ENCODE results near the gene COPS6. TPM values are rescaled to one million over a fixed set of nuclear protein-coding genes. Genes with fewer than 3 reads are reported as not detected.

Gene COPS6
- total and polyA plus RNA-seq, 7 donors: 58.4 to 91.3 (median 80.2) TPM

DNA sequence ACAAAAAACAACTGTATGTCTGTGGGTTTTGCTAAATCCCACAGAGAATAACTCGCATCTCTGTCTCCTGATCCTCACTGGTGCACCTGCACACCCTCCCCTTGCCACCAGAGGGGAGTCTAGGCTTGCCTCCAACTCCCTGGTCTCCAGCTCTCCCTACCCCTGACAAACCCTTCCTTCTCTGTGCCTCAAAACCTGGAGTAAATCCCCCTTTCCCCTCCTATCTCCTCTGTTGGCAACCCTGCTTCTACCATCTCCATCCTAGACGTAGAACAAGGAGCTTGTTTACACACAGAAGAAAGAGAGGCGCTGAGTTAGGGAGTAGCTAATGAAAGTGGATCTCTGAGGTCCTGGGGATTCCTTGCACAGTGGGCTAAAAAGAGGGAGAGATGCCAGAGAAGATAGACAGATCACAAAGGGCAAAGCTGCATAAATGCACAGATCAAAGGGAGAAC lies 44.0 kb downstream of the COPS6 start:
- intact Hi-C loops (cut with DNase I): loop anchor here (2.0 kb wide), 1 partner anchor 84 kb away; no protein-coding TSS in a partner anchor
- no peak for DNase-seq
- no peak overlapping the region for H3K4me3 ChIP-seq
- H3K4me1 ChIP-seq: peaks cover 0 to 22% (median 11%) of the 10 kb centered on the region in 4 donors
- WGBS, 2 donors: 26 to 34% methylated on average over 3 of the region's 3 CpGs
- no peaks in the 10 kb centered on the region for H3K9me3 ChIP-seq
- TF ChIP-seq CTCF (IDR thresholded peaks at IDR 0.05) (peak; percentile 85 to 89 (median 86)), POLR2A (IDR thresholded peaks at IDR 0.05) (no peak), EP300 (IDR thresholded peaks at IDR 0.05) (no peak), POLR2AphosphoS5 (IDR thresholded peaks at IDR 0.05) (no peak)
- no peaks in the 10 kb centered on the region for H3K27me3 ChIP-seq
- H3K36me3 ChIP-seq: no peaks in the 10 kb centered on the region
- no peak overlapping the region for H3K27ac ChIP-seq

- no peaks in the 10 kb centered on the region for H3K9me3 ChIP-seq
- DNase-seq: no peak
- no peak overlapping the region for H3K27ac ChIP-seq
- no peak for TF ChIP-seq EP300 (IDR thresholded peaks at IDR 0.05)
- no peak for TF ChIP-seq POLR2A (IDR thresholded peaks at IDR 0.05)
- no peak for TF ChIP-seq POLR2AphosphoS5 (IDR thresholded peaks at IDR 0.05)
- TF ChIP-seq CTCF (IDR thresholded peaks at IDR 0.05): no peak
- 43 to 65% methylated on average over 13 of the region's 13 CpGs for WGBS, 2 donors
- H3K36me3 ChIP-seq: no peaks in the 10 kb centered on the region
- H3K4me1 ChIP-seq: no peaks in the 10 kb centered on the region
- intact Hi-C loops (cut with DNase I): no loop called here
- no peaks in the 10 kb centered on the region for H3K27me3 ChIP-seq
- no peak overlapping the region for H3K4me3 ChIP-seq
These were observed 49.3 kb downstream of the COPS6 start for GRCh38 chr7:100137851-100138760.

- H3K36me3 ChIP-seq: no peaks in the 10 kb centered on the region
- H3K27ac ChIP-seq: no peak overlapping the region
- intact Hi-C loops (cut with DNase I): no loop called here
- no peaks in the 10 kb centered on the region for H3K9me3 ChIP-seq
- no peaks in the 10 kb centered on the region for H3K27me3 ChIP-seq
- H3K4me1 ChIP-seq: no peaks in the 10 kb centered on the region
- H3K4me3 ChIP-seq: no peak overlapping the region
- WGBS, 2 donors: 16 to 55% methylated on average over 3 of the region's 3 CpGs
- DNase-seq: no peak
- TF ChIP-seq EP300 (IDR thresholded peaks at IDR 0.05) (no peak), POLR2A (IDR thresholded peaks at IDR 0.05) (no peak), POLR2AphosphoS5 (IDR thresholded peaks at IDR 0.05) (no peak), CTCF (IDR thresholded peaks at IDR 0.05) (no peak)
These were observed 52.8 kb downstream of the COPS6 start for GRCh38 chr7:100141555-100141949.

Small RNAs within 50 kb of the gene (small RNA-seq; reads per million reads assigned to genes)
- gene MIR106B (27.1 to 34.9 (median 28.0) reads per million in 3 donors), gene MIR25 (620 to 926 (median 877) reads per million in 3 donors), gene MIR93 (65.5 to 132 (median 73.5) reads per million in 3 donors)

Other genes with a start within 250 kb of the COPS6 start
- gene OR2AE1, start 211.9 kb upstream of the COPS6 start, total RNA-seq: not detected
- gene OR2AE1, start 211.9 kb upstream of the COPS6 start, polyA plus RNA-seq: under 1 TPM in 1 of 3 donors, not detected in 2; 0.06 TPM
- gene TRIM4, start 169.4 kb upstream of the COPS6 start, total RNA-seq: 10 to 100 TPM; 21.9 to 33.2 (median 29.6) TPM
- 10 to 100 TPM; 12.5 to 18.0 (median 17.4) TPM for gene TRIM4, start 169.4 kb upstream of the COPS6 start, polyA plus RNA-seq
- gene GJC3, start 159.3 kb upstream of the COPS6 start, total RNA-seq: under 1 TPM in 3 of 4 donors, not detected in 1; 0.33 to 0.95 (median 0.71) TPM
- gene GJC3, start 159.3 kb upstream of the COPS6 start, polyA plus RNA-seq: under 1 TPM in 1 of 3 donors, not detected in 2; 0.31 TPM
- 10 to 100 TPM in 1 of 4 donors, 1 to 10 TPM in 2, under 1 TPM in 1; 0.66 to 17.1 (median 4.1) TPM for gene AZGP1, start 112.9 kb upstream of the COPS6 start, total RNA-seq
- gene AZGP1, start 112.9 kb upstream of the COPS6 start, polyA plus RNA-seq: 10 to 100 TPM in 1 of 3 donors, 1 to 10 TPM in 2; 4.6 to 10.2 (median 7.9) TPM
- 10 to 100 TPM; 27.8 to 32.7 (median 31.6) TPM for gene ZKSCAN1, start 73.4 kb upstream of the COPS6 start, total RNA-seq
- 10 to 100 TPM in 2 of 3 donors, 1 to 10 TPM in 1; 8.4 to 22.4 (median 11.3) TPM for gene ZKSCAN1, start 73.4 kb upstream of the COPS6 start, polyA plus RNA-seq
- gene ZSCAN21, start 39.2 kb upstream of the COPS6 start, total RNA-seq: 10 to 100 TPM; 14.7 to 21.8 (median 17.4) TPM
- gene ZSCAN21, start 39.2 kb upstream of the COPS6 start, polyA plus RNA-seq: 1 to 10 TPM; 4.2 to 4.3 (median 4.2) TPM
- 10 to 100 TPM; 17.9 to 28.0 (median 22.6) TPM for gene ZNF3, start 7.2 kb upstream of the COPS6 start, total RNA-seq
- 10 to 100 TPM; 17.1 to 19.2 (median 18.8) TPM for gene ZNF3, start 7.2 kb upstream of the COPS6 start, polyA plus RNA-seq
- 10 to 100 TPM; 30.7 to 43.6 (median 37.4) TPM for gene MCM7, start 12.4 kb downstream of the COPS6 start, total RNA-seq
- 10 to 100 TPM; 29.6 to 99.3 (median 32.4) TPM for gene MCM7, start 12.4 kb downstream of the COPS6 start, polyA plus RNA-seq
- gene AP4M1, start 12.7 kb downstream of the COPS6 start, total RNA-seq: 10 to 100 TPM; 18.1 to 26.6 (median 20.8) TPM
- 10 to 100 TPM; 14.6 to 17.3 (median 16.2) TPM for gene AP4M1, start 12.7 kb downstream of the COPS6 start, polyA plus RNA-seq
- gene TAF6, start 30.4 kb downstream of the COPS6 start, total RNA-seq: 10 to 100 TPM; 56.6 to 87.8 (median 65.2) TPM
- 10 to 100 TPM; 18.0 to 37.8 (median 18.7) TPM for gene TAF6, start 30.4 kb downstream of the COPS6 start, polyA plus RNA-seq
- gene CNPY4, start 30.7 kb downstream of the COPS6 start, total RNA-seq: 10 to 100 TPM; 13.9 to 26.6 (median 15.5) TPM
- gene CNPY4, start 30.7 kb downstream of the COPS6 start, polyA plus RNA-seq: 10 to 100 TPM in 1 of 3 donors, 1 to 10 TPM in 2; 4.4 to 14.2 (median 5.4) TPM
- 1 to 10 TPM; 2.5 to 5.8 (median 4.3) TPM for gene MBLAC1, start 38.0 kb downstream of the COPS6 start, total RNA-seq
- gene MBLAC1, start 38.0 kb downstream of the COPS6 start, polyA plus RNA-seq: 1 to 10 TPM; 1.6 to 4.2 (median 2.6) TPM
- gene LAMTOR4, start 59.9 kb downstream of the COPS6 start, total RNA-seq: 100 to 1,000 TPM; 222 to 309 (median 264) TPM
- 100 to 1,000 TPM; 409 to 626 (median 469) TPM for gene LAMTOR4, start 59.9 kb downstream of the COPS6 start, polyA plus RNA-seq
- gene TRAPPC14, start 69.8 kb downstream of the COPS6 start, total RNA-seq: 10 to 100 TPM in 1 of 4 donors, 1 to 10 TPM in 3; 3.9 to 11.6 (median 6.3) TPM
- 10 to 100 TPM; 14.4 to 39.3 (median 15.3) TPM for gene TRAPPC14, start 69.8 kb downstream of the COPS6 start, polyA plus RNA-seq
- gene GAL3ST4, start 79.6 kb downstream of the COPS6 start, total RNA-seq: 1 to 10 TPM; 1.2 to 6.4 (median 3.1) TPM
- gene GAL3ST4, start 79.6 kb downstream of the COPS6 start, polyA plus RNA-seq: 1 to 10 TPM; 1.2 to 6.2 (median 3.9) TPM
- 1 to 10 TPM in 1 of 4 donors, under 1 TPM in 3; 0.41 to 1.7 (median 0.60) TPM for gene GPC2, start 88.4 kb downstream of the COPS6 start, total RNA-seq
- 1 to 10 TPM in 1 of 3 donors, not detected in 2; 5.3 TPM for gene GPC2, start 88.4 kb downstream of the COPS6 start, polyA plus RNA-seq
- under 1 TPM in 2 of 4 donors, not detected in 2; 0.14 to 0.36 TPM for gene STAG3, start 88.9 kb downstream of the COPS6 start, total RNA-seq
- 10 to 100 TPM in 1 of 3 donors, 1 to 10 TPM in 1, under 1 TPM in 1; 0.92 to 32.6 (median 3.6) TPM for gene STAG3, start 88.9 kb downstream of the COPS6 start, polyA plus RNA-seq
- gene PVRIG, start 131.0 kb downstream of the COPS6 start, total RNA-seq: under 1 TPM in 3 of 4 donors, not detected in 1; 0.16 to 0.95 (median 0.36) TPM
- gene PVRIG, start 131.0 kb downstream of the COPS6 start, polyA plus RNA-seq: 10 to 100 TPM in 1 of 3 donors, under 1 TPM in 1, not detected in 1; 0.60 to 12.0 TPM
- not detected for gene SPDYE3, start 218.7 kb downstream of the COPS6 start, total RNA-seq
- gene SPDYE3, start 218.7 kb downstream of the COPS6 start, polyA plus RNA-seq: under 1 TPM in 1 of 3 donors, not detected in 2; 0.16 TPM